ENCODE data around the gene INO80E.

INO80E gene

DNA sequence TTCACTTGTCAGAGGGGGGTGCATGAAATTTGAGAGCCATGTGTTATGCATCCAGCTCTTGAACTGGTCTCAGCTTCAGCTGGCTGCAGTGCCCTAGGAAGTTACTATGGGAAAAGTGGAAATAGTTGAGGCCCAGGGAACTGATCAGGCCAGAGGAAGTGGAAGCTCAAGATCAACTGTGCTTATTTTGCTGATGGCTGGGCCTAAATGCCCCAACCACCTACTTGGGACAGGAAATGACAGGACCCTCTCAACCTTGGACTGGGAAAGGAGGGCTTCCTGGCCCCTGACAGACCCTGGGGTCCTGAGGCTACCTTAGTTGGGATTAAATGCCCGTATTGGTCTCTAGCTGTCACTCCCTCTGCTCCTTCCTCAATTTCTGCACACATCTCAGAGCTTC lies 23.5 kb upstream of the INO80E start:
- ATAC-seq, result no peak
- DNase-seq (ENCODE audit: low spot score in 2 of 2), result no peak
- Mint-ChIP-seq H3K9me3 (no peaks in the 10 kb centered on the region), H3K4me3 (peak overlapping the region; percentile 97), H3K4me1 (peaks cover 37% of the 10 kb centered on the region), H3K27ac (peak overlapping the region; percentile 95), H3K36me3 (peaks cover 58% of the 10 kb centered on the region)

DNA sequence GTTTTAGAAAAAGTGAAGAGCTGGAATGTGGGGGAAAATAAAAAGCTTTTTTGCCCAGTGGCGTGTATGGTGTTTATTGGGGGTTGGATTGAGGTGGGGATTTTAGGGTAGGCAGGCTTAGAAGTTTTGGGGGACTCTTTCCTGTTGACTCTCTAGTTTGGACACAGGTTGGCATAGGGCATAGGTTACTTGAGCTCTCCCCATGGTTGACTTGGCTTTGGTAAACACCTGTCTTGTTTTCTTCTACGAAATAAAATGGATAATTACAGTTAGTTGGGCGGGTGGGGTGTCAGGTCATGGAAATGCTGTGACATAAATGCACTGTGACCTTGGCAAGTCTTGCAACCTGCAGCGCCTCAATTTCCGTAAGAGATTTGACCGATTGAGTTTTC lies 23.1 kb upstream of the INO80E start:
- ATAC-seq, result no peak
- H3K27ac Mint-ChIP-seq, result peak overlapping the region; percentile 95
- no peaks in the 10 kb centered on the region for H3K9me3 Mint-ChIP-seq
- peak overlapping the region; percentile 97 for H3K4me3 Mint-ChIP-seq
- peaks cover 40% of the 10 kb centered on the region for H3K4me1 Mint-ChIP-seq
- no peak for DNase-seq (ENCODE audit: low spot score in 2 of 2)
- H3K36me3 Mint-ChIP-seq, result peaks cover 53% of the 10 kb centered on the region

DNA sequence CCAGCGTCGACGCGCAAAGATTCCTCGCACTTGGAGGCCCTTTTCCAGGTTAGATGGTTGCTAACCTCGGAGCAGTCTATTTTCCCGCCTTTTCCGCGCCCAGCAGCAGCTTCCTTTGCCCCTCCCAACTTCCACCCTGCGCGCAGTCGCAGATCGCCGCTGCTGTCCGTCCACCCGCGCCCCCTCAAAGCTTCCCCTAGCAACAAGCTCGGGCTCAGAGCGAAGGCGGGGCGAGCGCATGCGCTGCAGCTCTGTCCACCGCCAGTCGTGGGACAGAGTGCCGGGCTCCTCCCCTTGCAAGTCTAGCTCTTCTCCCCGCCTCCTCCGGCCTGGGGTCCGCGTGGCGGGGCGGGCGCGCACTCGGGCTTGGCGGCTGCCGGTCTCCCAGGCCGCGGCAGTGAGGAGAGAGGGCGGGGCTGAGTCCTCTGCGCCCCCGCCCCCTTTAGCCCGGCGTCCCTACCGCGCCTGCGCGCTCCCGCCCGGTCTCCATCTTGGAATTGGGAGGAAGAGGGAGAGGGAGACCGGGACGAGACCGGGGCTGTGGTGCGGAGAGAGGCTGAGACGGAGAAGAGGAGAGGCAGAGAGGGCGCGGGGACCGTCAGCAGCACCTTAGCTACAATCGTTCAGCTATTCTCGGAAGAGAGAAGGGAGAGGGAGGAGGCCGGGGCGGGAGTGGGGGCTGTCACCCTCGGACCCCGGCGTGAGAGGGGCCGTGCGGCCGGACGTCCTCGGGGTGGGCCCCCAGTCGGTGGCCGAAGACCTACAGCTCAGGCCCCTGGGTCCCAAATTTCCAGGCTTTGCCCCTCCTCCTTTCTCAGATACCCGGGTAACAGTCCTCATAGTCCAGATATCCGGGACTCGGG lies 22.4 kb upstream of the INO80E start, which contains the start of gene TAOK2:
Gene TAOK2 (plus strand): TSS at position 485 of the 863 bp plus-strand sequence. CDS start 3,905 bp downstream, outside the sequence.
- no peaks in the 10 kb centered on the region for H3K9me3 Mint-ChIP-seq
- H3K36me3 Mint-ChIP-seq, result peaks cover 52% of the 10 kb centered on the region
- peak; percentile 92 to 99 for DNase-seq (ENCODE audit: low spot score in 2 of 2)
- H3K4me1 Mint-ChIP-seq, result peaks cover 40% of the 10 kb centered on the region
- peak within 1 kb of the TSS; percentile 97 for H3K4me3 Mint-ChIP-seq
- peak; percentile 98 for ATAC-seq
- H3K27ac Mint-ChIP-seq, result peak within 1 kb of the TSS; percentile 95

DNA sequence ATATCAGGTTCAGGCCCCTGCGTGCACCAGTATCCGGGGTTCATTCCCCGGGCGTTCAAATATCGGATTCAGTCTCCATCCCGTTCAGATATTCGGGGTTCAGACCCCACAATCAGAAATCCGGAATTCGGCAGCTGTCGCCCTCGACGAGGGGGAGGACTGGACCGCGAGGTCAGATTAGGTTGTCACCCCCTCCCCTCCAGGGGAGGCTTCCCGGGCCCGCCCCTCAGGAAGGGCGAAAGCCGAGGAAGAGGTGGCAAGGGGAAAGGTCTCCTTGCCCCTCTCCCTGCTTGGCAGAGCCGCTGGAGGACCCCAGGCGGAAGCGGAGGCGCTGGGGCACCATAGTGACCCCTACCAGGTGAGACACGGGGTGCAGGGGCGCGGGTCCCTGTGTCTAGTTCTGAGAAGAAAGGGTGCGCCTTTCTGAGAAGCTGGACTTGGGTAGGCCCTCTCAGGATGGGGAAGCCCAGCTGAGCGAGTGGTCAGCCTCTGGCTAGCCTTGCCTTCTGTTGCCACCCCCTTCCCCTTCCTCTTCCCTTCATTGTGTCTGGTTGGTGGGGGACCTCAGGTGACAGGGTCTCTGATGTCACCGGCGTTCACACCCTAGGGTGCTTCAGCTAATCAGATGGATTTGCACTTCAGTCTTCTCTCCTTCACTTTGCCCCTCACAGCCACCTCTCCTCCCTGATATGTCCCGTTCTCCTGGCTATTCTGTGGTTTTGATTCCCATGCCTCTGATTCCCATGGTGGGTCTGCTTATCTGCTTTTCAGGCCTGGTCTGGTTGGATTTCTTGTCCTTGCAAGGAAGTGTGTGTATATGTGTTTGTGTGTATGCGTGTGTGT lies 21.5 kb upstream of the INO80E start:
- H3K4me3 Mint-ChIP-seq, result peak overlapping the region; percentile 97
- no peak for DNase-seq (ENCODE audit: low spot score in 2 of 2)
- ATAC-seq, result no peak
- no peaks in the 10 kb centered on the region for H3K9me3 Mint-ChIP-seq
- H3K27ac Mint-ChIP-seq, result peak overlapping the region; percentile 95
- H3K36me3 Mint-ChIP-seq, result peaks cover 52% of the 10 kb centered on the region
- peaks cover 47% of the 10 kb centered on the region for H3K4me1 Mint-ChIP-seq

DNA sequence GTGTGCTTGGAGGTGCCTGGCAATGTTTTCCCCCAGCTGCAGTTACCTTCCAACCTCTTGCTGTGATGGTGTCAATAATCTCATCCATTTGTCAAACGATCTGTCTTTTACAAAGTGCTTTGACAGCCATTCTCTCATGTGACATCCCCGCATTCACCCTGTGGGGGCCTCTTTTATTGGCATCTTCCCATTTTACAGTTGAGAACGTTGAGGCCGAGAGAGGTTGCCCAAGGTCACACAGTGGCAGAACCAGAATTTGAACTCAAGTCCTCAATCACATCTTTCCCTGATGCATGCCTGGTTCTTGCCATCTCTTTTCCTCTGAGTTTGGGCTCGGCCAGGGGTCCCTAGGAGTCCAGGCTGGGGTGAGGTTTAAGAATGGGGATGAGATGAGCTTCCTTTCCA lies 20.9 kb upstream of the INO80E start:
- Mint-ChIP-seq H3K4me3 (peak overlapping the region; percentile 97), H3K4me1 (peaks cover 49% of the 10 kb centered on the region), H3K36me3 (peaks cover 54% of the 10 kb centered on the region), H3K9me3 (no peaks in the 10 kb centered on the region), H3K27ac (peak overlapping the region; percentile 95)
- DNase-seq (ENCODE audit: low spot score in 2 of 2) (no peak), ATAC-seq (no peak)

DNA sequence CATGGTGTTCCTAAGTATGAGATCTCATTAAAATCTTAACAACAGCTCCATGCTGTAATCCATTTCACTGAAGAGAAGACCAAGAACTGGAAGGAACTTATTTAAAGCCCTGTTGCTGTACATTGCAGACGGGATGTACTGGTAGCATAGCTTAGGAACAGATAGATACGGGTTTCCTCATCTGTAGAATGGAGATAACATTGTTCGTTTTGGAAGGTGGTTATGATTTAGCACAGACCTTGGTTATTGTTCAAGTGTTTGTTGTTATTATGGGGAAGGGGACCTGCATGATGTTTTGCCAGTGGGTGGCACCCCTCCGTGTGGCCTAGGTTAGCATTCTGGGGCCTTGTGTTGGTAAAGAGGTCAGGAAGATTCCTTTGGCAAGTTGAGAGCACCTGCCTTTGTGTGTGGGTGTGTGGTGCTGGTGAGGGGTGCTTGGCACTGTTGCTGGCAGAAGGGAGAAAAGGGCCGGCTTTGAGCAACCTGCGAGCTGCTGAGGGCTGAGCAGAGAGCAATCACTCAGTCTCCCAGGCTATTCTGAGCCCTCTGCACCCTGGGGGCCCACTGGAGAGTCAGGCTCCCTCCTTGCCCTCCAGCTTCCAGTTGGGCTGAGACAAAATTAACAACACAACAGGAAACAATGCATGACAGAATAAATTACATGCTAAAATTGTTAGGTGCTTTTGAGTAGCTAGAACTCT lies 20.1 kb upstream of the INO80E start:
- ATAC-seq, result no peak
- Mint-ChIP-seq H3K36me3 (peaks cover 56% of the 10 kb centered on the region), H3K4me3 (peak overlapping the region; percentile 97), H3K4me1 (peaks cover 49% of the 10 kb centered on the region), H3K27ac (peak overlapping the region; percentile 95), H3K9me3 (no peaks in the 10 kb centered on the region)
- DNase-seq (ENCODE audit: low spot score in 2 of 2), result no peak

DNA sequence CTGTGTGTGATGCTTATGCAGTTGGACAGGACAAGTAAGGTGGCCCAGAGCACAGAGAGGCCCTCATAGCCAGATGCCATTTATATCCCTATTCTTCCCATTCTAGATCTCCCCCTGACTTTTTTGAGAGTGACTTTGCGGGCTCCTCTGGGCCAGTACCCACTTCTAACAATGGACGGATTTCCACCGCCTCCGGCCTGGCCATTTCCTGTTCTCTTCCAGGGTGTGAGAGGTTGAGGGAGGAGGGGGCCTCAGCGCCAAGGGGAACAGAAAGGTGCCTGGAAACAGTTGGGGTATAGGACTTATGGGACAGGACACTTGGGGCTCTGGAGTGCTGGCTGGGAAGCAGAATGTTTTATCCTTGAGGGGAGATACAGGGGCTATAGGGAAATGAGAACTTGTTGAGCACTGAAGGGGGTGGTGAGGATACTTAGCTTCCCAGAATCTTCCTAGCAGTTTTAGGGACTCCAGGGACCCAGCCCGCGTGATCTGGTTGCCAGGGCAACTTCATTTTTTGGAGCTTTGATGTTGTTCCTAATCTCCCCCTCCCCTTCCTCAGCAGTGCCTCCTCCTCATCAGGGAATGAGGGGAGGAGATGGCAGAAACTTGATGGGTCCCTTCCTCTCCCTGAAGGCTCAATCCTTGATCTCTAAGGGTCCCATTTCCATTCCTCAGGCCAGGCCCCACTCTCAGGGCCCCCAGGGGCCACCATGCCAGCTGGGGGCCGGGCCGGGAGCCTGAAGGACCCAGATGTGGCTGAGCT lies 18.8 kb upstream of the INO80E start:
- H3K4me3 Mint-ChIP-seq, result no peak overlapping the region
- peak overlapping the region; percentile 95 for H3K27ac Mint-ChIP-seq
- no peak for ATAC-seq

DNA sequence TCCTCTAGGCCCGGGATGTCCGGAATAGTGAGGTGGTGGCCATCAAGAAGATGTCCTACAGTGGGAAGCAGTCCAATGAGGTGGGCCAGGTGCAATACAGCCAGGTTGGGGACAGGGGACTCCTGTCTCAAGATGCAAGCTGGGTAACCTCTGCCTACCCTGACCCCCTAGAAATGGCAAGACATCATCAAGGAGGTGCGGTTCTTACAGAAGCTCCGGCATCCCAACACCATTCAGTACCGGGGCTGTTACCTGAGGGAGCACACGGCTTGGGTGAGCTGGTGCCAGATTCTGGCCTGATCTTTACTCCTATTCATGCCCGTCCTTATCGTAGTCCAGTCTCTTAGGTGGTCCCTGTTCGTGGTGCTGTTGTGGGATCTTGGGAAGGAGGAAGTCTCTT lies 18.0 kb upstream of the INO80E start:
- ATAC-seq (no peak), DNase-seq (ENCODE audit: low spot score in 2 of 2) (no peak)
- H3K36me3 Mint-ChIP-seq, result peaks cover 71% of the 10 kb centered on the region
- no peaks in the 10 kb centered on the region for H3K9me3 Mint-ChIP-seq
- H3K27ac Mint-ChIP-seq, result peak overlapping the region; percentile 1
- peaks cover 48% of the 10 kb centered on the region for H3K4me1 Mint-ChIP-seq
- H3K4me3 Mint-ChIP-seq, result no peak overlapping the region

More for the DNA sequence above, 18.8 kb upstream of the INO80E start:
- Mint-ChIP-seq H3K4me1 (peaks cover 49% of the 10 kb centered on the region), H3K36me3 (peaks cover 63% of the 10 kb centered on the region), H3K9me3 (no peaks in the 10 kb centered on the region)
- DNase-seq (ENCODE audit: low spot score in 2 of 2), result no peak

DNA sequence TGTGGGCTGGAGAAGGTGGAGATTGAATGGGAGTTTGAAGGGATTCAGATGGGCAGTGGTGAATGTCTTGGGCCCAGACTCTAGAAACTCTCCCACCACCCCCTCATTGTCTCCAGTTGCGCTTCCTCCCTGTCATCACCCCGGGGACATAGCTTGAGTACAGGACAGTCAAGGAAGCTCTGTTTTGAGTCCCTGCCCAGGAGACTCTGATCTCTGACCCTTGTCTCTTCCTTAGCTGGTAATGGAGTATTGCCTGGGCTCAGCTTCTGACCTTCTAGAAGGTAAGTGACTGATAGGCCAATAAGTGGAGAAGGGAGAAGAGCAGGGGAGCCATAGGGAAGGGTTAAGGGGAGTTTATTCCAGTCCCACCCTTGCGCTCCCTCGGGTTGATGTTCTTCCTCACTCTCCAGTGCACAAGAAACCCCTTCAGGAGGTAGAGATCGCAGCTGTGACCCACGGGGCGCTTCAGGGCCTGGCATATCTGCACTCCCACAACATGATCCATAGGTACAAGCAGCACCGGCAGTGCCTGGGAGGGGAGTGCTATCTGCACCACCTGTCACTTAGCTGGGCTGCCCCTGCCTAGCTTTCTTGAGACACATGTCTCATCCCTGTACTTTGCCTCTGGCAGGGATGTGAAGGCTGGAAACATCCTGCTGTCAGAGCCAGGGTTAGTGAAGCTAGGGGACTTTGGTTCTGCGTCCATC lies 17.3 kb upstream of the INO80E start:
- ATAC-seq (no peak), DNase-seq (ENCODE audit: low spot score in 2 of 2) (no peak)
- Mint-ChIP-seq H3K4me1 (peaks cover 42% of the 10 kb centered on the region), H3K27ac (peak overlapping the region; percentile 1), H3K9me3 (no peaks in the 10 kb centered on the region), H3K36me3 (peaks cover 74% of the 10 kb centered on the region), H3K4me3 (no peak overlapping the region)

DNA sequence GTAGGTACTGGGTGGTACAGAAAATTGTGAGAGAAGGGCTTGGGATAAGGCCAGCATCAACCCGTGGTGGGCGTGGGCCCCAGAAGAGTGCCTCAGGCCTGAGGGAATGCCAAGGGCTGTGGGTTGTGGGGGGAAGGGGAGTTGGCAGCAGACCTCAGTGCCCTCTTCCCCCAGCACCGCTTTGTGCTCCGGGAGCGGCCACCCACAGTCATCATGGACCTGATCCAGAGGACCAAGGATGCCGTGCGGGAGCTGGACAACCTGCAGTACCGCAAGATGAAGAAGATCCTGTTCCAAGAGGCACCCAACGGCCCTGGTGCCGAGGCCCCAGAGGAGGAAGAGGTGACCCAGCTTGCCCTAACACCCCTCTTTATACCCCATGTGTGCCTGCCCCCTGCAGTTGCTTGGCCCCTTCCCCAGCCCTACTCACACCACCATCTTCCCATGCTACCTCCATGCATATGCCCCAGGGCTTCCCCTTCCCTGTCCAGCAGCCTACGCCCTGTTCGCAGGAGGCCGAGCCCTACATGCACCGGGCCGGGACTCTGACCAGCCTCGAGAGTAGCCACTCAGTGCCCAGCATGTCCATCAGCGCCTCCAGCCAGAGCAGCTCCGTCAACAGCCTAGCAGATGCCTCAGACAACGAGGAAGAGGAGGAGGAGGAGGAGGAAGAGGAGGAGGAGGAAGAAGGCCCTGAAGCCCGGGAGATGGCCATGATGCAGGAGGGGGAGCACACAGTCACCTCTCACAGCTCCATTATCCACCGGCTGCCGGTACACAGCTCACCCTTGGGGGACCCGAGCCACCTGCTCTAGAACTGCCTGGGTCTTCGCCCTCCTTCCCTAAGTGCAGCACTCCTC lies 13.3 kb upstream of the INO80E start:
- Mint-ChIP-seq H3K9me3 (no peaks in the 10 kb centered on the region), H3K36me3 (peaks cover 91% of the 10 kb centered on the region), H3K4me1 (peaks cover 11% of the 10 kb centered on the region), H3K27ac (peak overlapping the region; percentile 71), H3K4me3 (no peak overlapping the region)
- ATAC-seq, result no peak
- no peak for DNase-seq (ENCODE audit: low spot score in 2 of 2)

DNA sequence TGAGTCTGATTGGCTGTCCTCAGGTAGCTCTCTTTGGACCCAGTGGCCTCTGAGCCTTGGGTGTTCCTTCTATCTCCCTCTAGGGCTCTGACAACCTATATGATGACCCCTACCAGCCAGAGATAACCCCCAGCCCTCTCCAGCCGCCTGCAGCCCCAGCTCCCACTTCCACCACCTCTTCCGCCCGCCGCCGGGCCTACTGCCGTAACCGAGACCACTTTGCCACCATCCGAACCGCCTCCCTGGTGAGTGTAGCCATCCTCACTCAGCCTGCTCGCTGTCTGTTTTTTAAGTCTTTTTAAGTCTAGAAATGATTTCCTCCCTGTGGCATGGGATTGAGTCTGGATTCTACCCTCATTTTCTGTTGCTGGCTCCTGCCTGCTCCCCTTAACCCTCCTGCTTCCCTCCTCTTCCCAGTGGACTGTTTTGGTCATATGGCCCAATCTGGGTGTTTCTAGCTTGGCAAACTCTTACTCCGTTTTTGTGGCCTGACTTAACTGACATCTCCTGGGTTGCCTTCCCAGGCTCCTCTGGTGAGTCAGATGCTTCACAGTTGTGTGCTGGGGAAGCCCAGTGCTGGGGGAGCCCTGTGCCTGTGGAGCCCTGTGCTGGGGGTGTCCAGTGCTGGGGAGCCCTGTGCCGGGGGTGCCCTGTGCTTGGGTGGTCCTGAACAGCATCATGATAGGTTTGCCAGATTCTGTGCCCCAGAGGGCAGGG lies 12.5 kb upstream of the INO80E start:
- H3K9me3 Mint-ChIP-seq, result no peaks in the 10 kb centered on the region
- no peak for DNase-seq (ENCODE audit: low spot score in 2 of 2)
- no peak for ATAC-seq
- peaks cover 94% of the 10 kb centered on the region for H3K36me3 Mint-ChIP-seq
- H3K4me3 Mint-ChIP-seq, result no peak overlapping the region
- H3K27ac Mint-ChIP-seq, result peak overlapping the region; percentile 71
- peaks cover 15% of the 10 kb centered on the region for H3K4me1 Mint-ChIP-seq

DNA sequence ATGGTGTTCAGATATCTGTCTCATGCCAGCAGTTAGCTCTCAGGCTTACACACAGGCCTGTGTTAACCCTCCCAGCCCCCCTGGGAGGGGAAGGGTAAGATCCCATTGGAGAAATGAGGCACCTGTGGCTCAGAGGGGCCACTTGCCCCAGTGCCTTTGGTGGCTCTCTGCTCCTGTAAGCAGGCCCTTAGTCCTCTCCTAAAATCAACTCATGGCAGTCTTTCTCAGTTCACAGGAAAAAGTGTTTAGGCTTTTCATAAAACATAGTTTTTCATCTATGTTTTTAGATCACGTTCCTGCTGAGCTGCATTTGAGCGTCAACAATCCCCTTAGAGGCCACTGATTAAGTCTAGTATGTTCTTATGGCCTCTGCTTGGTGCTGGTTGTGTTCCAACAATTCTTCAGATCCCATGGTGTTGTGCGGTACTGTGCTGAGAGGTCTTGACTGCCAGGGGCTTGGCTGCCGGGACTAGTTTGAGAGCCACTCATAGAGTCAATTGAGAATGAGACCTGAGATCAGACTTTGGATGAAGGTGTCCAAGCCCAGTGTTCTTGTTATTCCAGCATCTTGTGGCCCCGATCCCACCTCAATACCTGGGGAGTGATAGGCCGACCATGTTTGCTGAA lies 11.8 kb upstream of the INO80E start:
- ATAC-seq (no peak), DNase-seq (ENCODE audit: low spot score in 2 of 2) (no peak)
- no peak overlapping the region for H3K4me3 Mint-ChIP-seq
- no peaks in the 10 kb centered on the region for H3K9me3 Mint-ChIP-seq
- H3K36me3 Mint-ChIP-seq, result peaks cover 94% of the 10 kb centered on the region
- H3K4me1 Mint-ChIP-seq, result peaks cover 10% of the 10 kb centered on the region
- H3K27ac Mint-ChIP-seq, result peak overlapping the region; percentile 71

Measured in stimulated activated effector memory CD8-positive, alpha-beta T cell treated with anti-CD3 and anti-CD28 coated beads, Interleukin-12 subunit alpha, Interleukin-12 subunit beta, amount 100 ng/mL, for 72 hours (primary cell).